SK-N-SH (cell line): ENCODE measurements around the gene MOB2.

Source experiments
- EZH2phosphoT487 ChIP-seq: fragments of 200-600 bp; sonication (generic); IDR thresholded peaks from 2 replicates; pipeline ENCODE4 v1.6.1; 2017; ENCODE audit warnings: low read depth, mixed run types, mild to moderate bottlenecking, antibody characterized with exemption, moderate library complexity, borderline replicate concordance
- TF ChIP-seq, protein P1 (sequence below): fragments of 200-600 bp; sonication (generic); IDR thresholded peaks from 2 replicates; pipeline ENCODE4 v1.6.1; 2017; ENCODE audit warnings: antibody characterized with exemption, mild to moderate bottlenecking, moderate library complexity

DNA sequence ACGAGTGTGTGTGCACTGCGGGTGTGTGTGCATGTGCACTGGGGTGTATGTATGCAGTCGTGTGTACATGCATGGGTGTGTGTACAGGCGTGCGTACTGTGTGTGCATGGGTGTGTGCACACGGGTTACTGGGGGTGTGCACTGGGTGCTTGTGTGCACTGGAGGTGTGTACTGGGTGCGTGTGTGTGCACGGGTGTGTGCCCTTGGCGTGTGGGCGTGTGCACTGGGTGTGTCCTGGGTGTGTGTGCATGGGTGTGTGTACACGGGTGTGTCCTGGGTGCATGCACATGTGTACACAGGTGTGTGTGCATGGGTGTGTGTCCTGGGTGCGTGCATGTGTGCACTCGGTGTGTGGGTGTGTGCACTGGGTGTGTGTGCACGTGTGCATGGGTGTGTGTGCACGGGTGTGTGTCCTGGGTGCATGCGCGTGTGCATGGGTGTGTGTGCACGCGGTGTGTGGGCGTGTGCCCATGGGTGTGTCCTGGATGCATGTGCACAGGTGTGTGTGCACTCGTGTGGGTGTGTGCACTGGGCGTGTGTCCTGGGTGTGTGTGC is 57.7 kb downstream of the MOB2 start:
- TF ChIP-seq, protein P1, sequence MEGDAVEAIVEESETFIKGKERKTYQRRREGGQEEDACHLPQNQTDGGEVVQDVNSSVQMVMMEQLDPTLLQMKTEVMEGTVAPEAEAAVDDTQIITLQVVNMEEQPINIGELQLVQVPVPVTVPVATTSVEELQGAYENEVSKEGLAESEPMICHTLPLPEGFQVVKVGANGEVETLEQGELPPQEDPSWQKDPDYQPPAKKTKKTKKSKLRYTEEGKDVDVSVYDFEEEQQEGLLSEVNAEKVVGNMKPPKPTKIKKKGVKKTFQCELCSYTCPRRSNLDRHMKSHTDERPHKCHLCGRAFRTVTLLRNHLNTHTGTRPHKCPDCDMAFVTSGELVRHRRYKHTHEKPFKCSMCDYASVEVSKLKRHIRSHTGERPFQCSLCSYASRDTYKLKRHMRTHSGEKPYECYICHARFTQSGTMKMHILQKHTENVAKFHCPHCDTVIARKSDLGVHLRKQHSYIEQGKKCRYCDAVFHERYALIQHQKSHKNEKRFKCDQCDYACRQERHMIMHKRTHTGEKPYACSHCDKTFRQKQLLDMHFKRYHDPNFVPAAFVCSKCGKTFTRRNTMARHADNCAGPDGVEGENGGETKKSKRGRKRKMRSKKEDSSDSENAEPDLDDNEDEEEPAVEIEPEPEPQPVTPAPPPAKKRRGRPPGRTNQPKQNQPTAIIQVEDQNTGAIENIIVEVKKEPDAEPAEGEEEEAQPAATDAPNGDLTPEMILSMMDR = no peak
- TF ChIP-seq EZH2phosphoT487 = no peak
